Transverse colon (tissue), 4 donors: ENCODE data around the gene PPFIBP2. TPM values are rescaled to one million over a fixed set of nuclear protein-coding genes. Genes with fewer than 3 reads are reported as not detected.
"Not testable (repeated sequence)": the region's sequence is repeated elsewhere in the genome, so short reads cannot be mapped to it uniquely, and the experiment has no call there.

Source experiments
- DNase-seq: peaks from one replicate; pipeline ENCODE4 v3.0.0-alpha.2; 2019
- H3K27ac ChIP-seq, 4 donors: fragments of 200-600 bp; sonication (generic); 2 replicates each; pipeline ENCODE4 v1.5.1; 2016 to 2018; ENCODE audit warnings: inconsistent platforms in 4 of 4
- H3K27me3 ChIP-seq: fragments of 200-600 bp; sonication (generic); 2 replicates; pipeline ENCODE4 v1.5.1; 2017; ENCODE audit warnings: inconsistent platforms
- H3K36me3 ChIP-seq, 4 donors: fragments of 200-600 bp; sonication (generic); 2 replicates each; pipeline ENCODE4 v1.5.1; 2017 to 2019; ENCODE audit warnings: inconsistent platforms in 4 of 4
- H3K4me1 ChIP-seq, 4 donors: fragments of 200-600 bp; sonication (generic); 2 replicates each; pipeline ENCODE4 v1.5.1; 2017 to 2020; ENCODE audit warnings: inconsistent platforms in 4 of 4
- H3K4me3 ChIP-seq, 4 donors: fragments of 200-600 bp; sonication (generic); 1 replicate in 1 of 4; 2 replicates in 3 of 4; pipeline versions ENCODE4 v1.5.1 to v1.6.1; 2017 to 2019; ENCODE audit warnings: inconsistent platforms in 4 of 4
- H3K9me3 ChIP-seq, 2 donors: fragments of 200-600 bp; sonication (generic); 2 replicates each; pipeline ENCODE4 v1.5.1; 2017 to 2019; ENCODE audit warnings: inconsistent platforms in 2 of 2
- CTCF ChIP-seq, 5 experiments: fragments of 200-600 bp in 3 of 5; fragments of 450-650 bp in 2 of 5; sonication (generic) in 3 of 5; IDR thresholded peaks; 1 replicate in 2 of 5; 2 replicates in 3 of 5; pipeline ENCODE4 v1.5.1; 2016 to 2017; ENCODE audit warnings: antibody characterized with exemption in 5 of 5, inconsistent platforms in 3 of 5, mild to moderate bottlenecking in 2 of 5, moderate library complexity in 1 of 5
- EP300 ChIP-seq: sonication (generic); formaldehyde crosslinking; IDR thresholded peaks from one replicate; pipeline ENCODE4 v1.6.1; 2017; ENCODE audit warnings: antibody characterized with exemption, low read depth
- POLR2A ChIP-seq: fragments of 450-650 bp; IDR thresholded peaks from one replicate; pipeline ENCODE4 v1.6.1; 2016; ENCODE audit warnings: antibody characterized with exemption, mild to moderate bottlenecking, moderate library complexity
- POLR2AphosphoS5 ChIP-seq, 3 donors: sonication (generic); formaldehyde crosslinking; IDR thresholded peaks; one replicate each; pipeline ENCODE4 v1.6.1; 2016; ENCODE audit warnings: antibody characterized with exemption in 3 of 3
- WGBS, 2 donors: methylation state at CpG; one replicate each; pipeline ENCODE4 v1.1.5; 2018; ENCODE audit warnings: low coverage in 1 of 2; 5-methylcytosine and 5-hydroxymethylcytosine counted together
- in situ Hi-C, 4 donors: fragments of 200-750 bp; cut with MboI; loops; one replicate each; pipeline versions ENCODE4 v1.15.0 to v1.15.1; 2017; ENCODE audit warnings: low sequenced_read_pairs in 3 of 4, low pct_ligation_motif_present in 1 of 4, low pct_unique_long_range_greater_than_20kb in 1 of 4
- intact Hi-C: fragments of 100-400 bp; cut with DNase I; formaldehyde crosslinking; loops from one replicate; pipeline ENCODE4 v1.15.1; 2023; ENCODE audit warnings: low total_unique reads
- total RNA-seq, 4 donors: library from RNA; depleted of rRNA; stranded (reverse); fragments of >200 nt; gene quantifications; one replicate each; pipeline ENCODE4 v1.1.0, GENCODE V29; 2016

Gene PPFIBP2
- total RNA-seq, 4 donors from 2014 or later, result 36.0 to 257 (median 83.3) TPM

DNA sequence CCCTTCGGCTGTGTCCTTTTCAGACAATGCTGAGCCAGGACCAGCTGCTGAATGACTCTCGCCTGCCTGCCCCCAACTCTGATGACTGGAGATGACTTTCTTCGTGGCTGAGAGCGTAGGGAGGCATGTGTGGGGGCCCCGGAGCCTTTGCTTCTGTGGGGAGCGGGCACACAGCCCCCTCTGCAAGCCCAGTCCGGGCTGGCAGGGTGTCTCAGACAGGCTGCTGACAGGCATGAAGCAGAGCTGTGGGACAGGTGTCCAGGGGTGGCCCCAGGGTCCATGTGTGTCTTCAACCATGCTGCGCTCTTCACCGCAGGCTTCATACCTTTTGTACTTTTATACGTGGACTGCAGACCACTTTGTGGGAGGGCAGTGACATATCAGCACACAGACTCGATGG, 142.9 kb downstream of the PPFIBP2 start:
- TF ChIP-seq CTCF (IDR thresholded peaks at IDR 0.05), result no peak
- TF ChIP-seq POLR2A, result no peak
- no peak for TF ChIP-seq EP300
- TF ChIP-seq POLR2AphosphoS5 (IDR thresholded peaks at IDR 0.05), result no peak
- intact Hi-C loops, result no loop called here
- Histone ChIP-seq H3K9me3 (no peaks in the 10 kb centered on the region), H3K4me3 (no peak overlapping the region), H3K36me3 (peaks cover 0 to 9% (median 2%) of the 10 kb centered on the region in 4 donors), H3K4me1 (no peaks in the 10 kb centered on the region), H3K27me3 (no peaks in the 10 kb centered on the region), H3K27ac (no peak overlapping the region)
- 90% methylated on average over 11 of the region's 11 CpGs; no CpG with 5 or more reads in 1 of the 2 donors for WGBS, 2 donors
- DNase-seq, result no peak
- in situ Hi-C loops, result loop anchor here in 2 of 4 donors (25.0 kb wide), 1 partner anchor 94 kb away; no protein-coding TSS in a partner anchor

GRCh38 chr11:7657306-7658025, 143.7 kb downstream of the PPFIBP2 start:
- H3K27me3 ChIP-seq, result no peaks in the 10 kb centered on the region
- in situ Hi-C loops (loop anchor here in 2 of 4 donors (25.0 kb wide), 1 partner anchor 95 kb away; no protein-coding TSS in a partner anchor), intact Hi-C loops (no loop called here)
- TF ChIP-seq POLR2A (no peak), CTCF (IDR thresholded peaks at IDR 0.05) (peak; percentile 37 to 76 (median 50)), POLR2AphosphoS5 (IDR thresholded peaks at IDR 0.05) (no peak)
- H3K4me1 ChIP-seq, result no peaks in the 10 kb centered on the region
- H3K27ac ChIP-seq, result no peak overlapping the region
- H3K9me3 ChIP-seq, result no peaks in the 10 kb centered on the region
- H3K4me3 ChIP-seq, result no peak overlapping the region
- 28 to 65% methylated on average over 5 to 15 of the region's 15 CpGs for WGBS, 2 donors
- peaks cover 0 to 9% (median 2%) of the 10 kb centered on the region in 4 donors for H3K36me3 ChIP-seq
- DNase-seq, result peak; percentile 64

- 70% methylated on average over 15 of the region's 16 CpGs; no CpG with 5 or more reads in 1 of the 2 donors for WGBS, 2 donors
- in situ Hi-C loops, result loop anchor here in 2 of 4 donors (25.0 kb wide), 1 partner anchor 101 kb away; no protein-coding TSS in a partner anchor
- H3K4me3 ChIP-seq, H3K4me1 ChIP-seq, H3K27ac ChIP-seq, DNase-seq, intact Hi-C loops, H3K9me3 ChIP-seq, H3K27me3 ChIP-seq, H3K36me3 ChIP-seq: not testable (repeated sequence)
Measured at GRCh38 chr11:7663531-7663930, 149.7 kb downstream of the PPFIBP2 start.

DNA sequence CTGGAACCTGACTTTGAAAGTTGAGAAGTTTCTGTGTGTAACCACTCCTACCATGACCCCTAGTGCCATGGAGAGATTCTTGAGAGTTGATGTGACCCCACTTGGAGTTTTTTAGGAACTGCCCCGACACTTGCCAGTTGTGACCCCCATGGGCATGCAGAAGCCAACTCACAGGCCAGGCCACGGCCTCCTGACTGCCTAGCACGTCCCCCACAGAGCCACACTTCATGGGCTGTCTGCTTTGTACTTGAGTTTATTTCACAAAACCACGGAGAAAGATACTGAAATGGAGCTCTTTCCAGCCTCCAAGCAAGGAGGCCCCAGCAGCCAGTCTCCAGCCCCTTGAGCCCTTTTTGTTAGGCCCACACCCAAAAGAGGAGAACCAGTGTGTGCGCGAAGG, 151.1 kb downstream of the PPFIBP2 start:
- H3K4me3 ChIP-seq, result no peak overlapping the region
- intact Hi-C loops (no loop called here), in situ Hi-C loops (loop anchor here in 3 of 4 donors (5.0 to 25.0 kb wide), 2 partner anchors 93 to 103 kb away; no protein-coding TSS in a partner anchor)
- DNase-seq, result no peak
- TF ChIP-seq CTCF (IDR thresholded peaks at IDR 0.05) (no peak), POLR2AphosphoS5 (IDR thresholded peaks at IDR 0.05) (no peak), POLR2A (no peak), EP300 (no peak)
- no peak overlapping the region for H3K27ac ChIP-seq
- no peaks in the 10 kb centered on the region for H3K27me3 ChIP-seq
- no peaks in the 10 kb centered on the region for H3K36me3 ChIP-seq
- H3K9me3 ChIP-seq, result no peaks in the 10 kb centered on the region
- peaks cover 0 to 3% (median 0%) of the 10 kb centered on the region in 4 donors for H3K4me1 ChIP-seq
- 86% methylated on average over 6 of the region's 6 CpGs; no CpG with 5 or more reads in 1 of the 2 donors for WGBS, 2 donors
